OCI-LY1 (cell line): ENCODE measurements around the gene USP40.

Experiments used
- H2AFZ ChIP-seq: fragments of 200-600 bp; sonication (generic), shearing (Covaris generic); 2 replicates; pipeline ENCODE4 v1.6.0; 2014; ENCODE audit warnings: antibody characterized with exemption, mild to moderate bottlenecking, low read length
- H3F3A ChIP-seq: fragments of 200-600 bp; sonication (generic), shearing (Covaris generic); 2 replicates; pipeline ENCODE4 v1.6.0; 2014; ENCODE audit warnings: mild to moderate bottlenecking, antibody characterized with exemption, low read length, moderate library complexity; ENCODE audit not compliant: insufficient read depth
- H3K27ac ChIP-seq: fragments of 200-600 bp; sonication (generic); 2 replicates; pipeline ENCODE4 v1.5.1; 2014; ENCODE audit warnings: low read length, mixed run types, mild to moderate bottlenecking, low read depth; ENCODE audit not compliant: poor library complexity, severe bottlenecking
- H3K27me3 ChIP-seq: fragments of 200-600 bp; sonication (generic); 2 replicates; pipeline ENCODE4 v1.6.0; 2014; ENCODE audit warnings: antibody characterized with exemption, mild to moderate bottlenecking, low read length, moderate library complexity; ENCODE audit not compliant: insufficient read depth
- H3K36me3 ChIP-seq: fragments of 200-600 bp; sonication (generic); 2 replicates; pipeline ENCODE4 v1.6.1; 2014; ENCODE audit warnings: mild to moderate bottlenecking, antibody characterized with exemption, low read length, moderate library complexity, mixed read lengths; ENCODE audit not compliant: insufficient read depth
- H3K4me1 ChIP-seq: fragments of 200-600 bp; sonication (generic); 2 replicates; pipeline ENCODE4 v1.5.1; 2014; ENCODE audit warnings: mild to moderate bottlenecking, low read length, moderate library complexity; ENCODE audit not compliant: insufficient read depth, severe bottlenecking
- H3K4me2 ChIP-seq: fragments of 200-600 bp; sonication (generic), shearing (Covaris generic); 2 replicates; pipeline ENCODE4 v1.6.1; 2014; ENCODE audit warnings: low read length
- H3K4me3 ChIP-seq: fragments of 200-600 bp; sonication (generic); 2 replicates; pipeline ENCODE4 v1.5.1; 2014; ENCODE audit warnings: low read length, low read depth, mild to moderate bottlenecking, mixed read lengths; ENCODE audit not compliant: poor library complexity, severe bottlenecking
- H3K79me2 ChIP-seq: fragments of 200-600 bp; shearing (Covaris generic); 2 replicates; pipeline ENCODE4 v1.6.1; 2016; ENCODE audit warnings: mixed run types, low read length, mixed read lengths; ENCODE audit not compliant: insufficient read depth
- H3K9ac ChIP-seq: fragments of 200-600 bp; sonication (generic), shearing (Covaris generic); 2 replicates; pipeline ENCODE4 v1.6.1; 2014; ENCODE audit warnings: mild to moderate bottlenecking, low read length, mixed read lengths
- H3K9me2 ChIP-seq: fragments of 200-600 bp; sonication (generic), shearing (Covaris generic); 2 replicates; pipeline ENCODE4 v1.6.1; 2014; ENCODE audit warnings: low read depth, mild to moderate bottlenecking, low read length, mixed read lengths
- H3K9me3 ChIP-seq: fragments of 200-600 bp; shearing (Covaris generic); 2 replicates; pipeline ENCODE4 v1.6.1; 2014; ENCODE audit warnings: low read length, mixed read lengths
- H4K20me1 ChIP-seq: fragments of 200-600 bp; sonication (generic), shearing (Covaris generic); 2 replicates; pipeline ENCODE4 v1.6.0; 2016; ENCODE audit warnings: mild to moderate bottlenecking, low read length; ENCODE audit not compliant: insufficient read depth
- CTCF ChIP-seq: fragments of 200-600 bp; sonication (generic), shearing (Covaris generic); IDR thresholded peaks from 2 replicates; pipeline ENCODE4 v1.5.1; 2017; ENCODE audit warnings: mild to moderate bottlenecking, antibody characterized with exemption, low read length, moderate library complexity, mixed read lengths
- EZH2 ChIP-seq: fragments of 200-600 bp; sonication (generic), shearing (Covaris generic); IDR thresholded peaks from 2 replicates; pipeline ENCODE4 v1.8.0; 2017; ENCODE audit warnings: borderline replicate concordance, mixed run types, mild to moderate bottlenecking, antibody characterized with exemption, low read length, moderate library complexity, mixed read lengths

Gene USP40

GRCh38 chr2:233469261-233470010 is 97.1 kb downstream of the USP40 start:
- TF ChIP-seq CTCF (no peak), EZH2 (no peak)
- Histone ChIP-seq H2AFZ (no peak overlapping the region), H3K9me2 (no peaks in the 10 kb centered on the region), H3K4me2 (no peak overlapping the region), H3K36me3 (no peaks in the 10 kb centered on the region), H4K20me1 (no peaks in the 10 kb centered on the region), H3K27ac (peak overlapping the region; percentile 16), H3K9me3 (no peaks in the 10 kb centered on the region), H3K27me3 (no peaks in the 10 kb centered on the region), H3K4me3 (no peak overlapping the region), H3F3A (no peaks in the 10 kb centered on the region), H3K4me1 (peaks cover 17% of the 10 kb centered on the region), H3K79me2 (no peaks in the 10 kb centered on the region), H3K9ac (no peak overlapping the region)

- Histone ChIP-seq H3K9me2 (no peaks in the 10 kb centered on the region), H3K4me3 (no peak overlapping the region), H3K9ac (no peak overlapping the region), H3K27me3 (no peaks in the 10 kb centered on the region), H3F3A (no peaks in the 10 kb centered on the region), H2AFZ (no peak overlapping the region), H3K4me1 (peaks cover 10% of the 10 kb centered on the region), H4K20me1 (no peaks in the 10 kb centered on the region), H3K9me3 (no peaks in the 10 kb centered on the region), H3K36me3 (no peaks in the 10 kb centered on the region), H3K4me2 (no peak overlapping the region), H3K27ac (no peak overlapping the region), H3K79me2 (no peaks in the 10 kb centered on the region)
- TF ChIP-seq EZH2, result no peak
- no peak for TF ChIP-seq CTCF
Measured at GRCh38 chr2:233468741-233469110, 97.9 kb downstream of the USP40 start.

GRCh38 chr2:233468047-233468740 is 98.4 kb downstream of the USP40 start:
- Histone ChIP-seq H3K4me2 (no peak overlapping the region), H3K9me3 (no peaks in the 10 kb centered on the region), H3K9me2 (no peaks in the 10 kb centered on the region), H3K4me3 (no peak overlapping the region), H3K4me1 (peaks cover 10% of the 10 kb centered on the region), H4K20me1 (no peaks in the 10 kb centered on the region), H3K79me2 (no peaks in the 10 kb centered on the region), H3K27me3 (no peaks in the 10 kb centered on the region), H2AFZ (no peak overlapping the region), H3K36me3 (0 out of 2 replicates have a peak, but pooled peaks cover under 1% of the 10 kb centered on the region), H3F3A (no peaks in the 10 kb centered on the region), H3K9ac (no peak overlapping the region), H3K27ac (no peak overlapping the region)
- no peak for TF ChIP-seq CTCF
- TF ChIP-seq EZH2, result no peak
